Neuronal stem cell (in vitro differentiated cells): ENCODE results near the gene NCL.

Experiments used
- DNase-seq: peaks from one replicate; pipeline ENCODE4 v3.0.0-alpha.2; 2013; ENCODE audit warnings: low spot score
- H2AFZ ChIP-seq: one replicate; pipeline ENCODE4 v1.6.1; 2013; ENCODE audit warnings: mild to moderate bottlenecking, low read length, inconsistent platforms
- H2AK5ac ChIP-seq: 2 replicates; pipeline ENCODE4 v1.6.1; 2013; ENCODE audit warnings: low read depth, mild to moderate bottlenecking, inconsistent platforms, low read length, moderate library complexity, mixed read lengths
- H2BK120ac ChIP-seq: 2 replicates; pipeline ENCODE4 v1.6.1; 2013; ENCODE audit warnings: low read depth, mild to moderate bottlenecking, inconsistent platforms, low read length, moderate library complexity, mixed read lengths
- H2BK12ac ChIP-seq: one replicate; pipeline ENCODE4 v1.6.1; 2013; ENCODE audit warnings: low read length, inconsistent platforms
- H2BK15ac ChIP-seq: 2 replicates; pipeline ENCODE4 v1.6.1; 2013; ENCODE audit warnings: mild to moderate bottlenecking, low read length, inconsistent platforms, mixed read lengths
- H2BK5ac ChIP-seq: one replicate; pipeline ENCODE4 v1.6.1; 2013; ENCODE audit warnings: inconsistent platforms, mild to moderate bottlenecking, low read length, moderate library complexity
- H3K14ac ChIP-seq: one replicate; pipeline ENCODE4 v1.6.1; 2013; ENCODE audit warnings: low read length, inconsistent platforms
- H3K18ac ChIP-seq: 2 replicates; pipeline ENCODE4 v1.6.1; 2013; ENCODE audit warnings: low read length, inconsistent platforms
- H3K23ac ChIP-seq: 2 replicates; pipeline ENCODE4 v1.6.1; 2013; ENCODE audit warnings: low read depth, mild to moderate bottlenecking, mixed read lengths, low read length, inconsistent platforms; ENCODE audit not compliant: poor library complexity
- H3K27ac ChIP-seq: replicated peaks from 3 replicates; pipeline ENCODE4 v1.5.1; 2013; ENCODE audit warnings: low read length, inconsistent platforms
- H3K27me3 ChIP-seq, 3 experiments: 2 replicates each; pipeline ENCODE4 v1.6.1; 2013; ENCODE audit warnings: low read length in 3 of 3, mild to moderate bottlenecking in 2 of 3, inconsistent platforms in 1 of 3, low read depth in 1 of 3, mixed read lengths in 1 of 3, moderate library complexity in 1 of 3; ENCODE audit not compliant: control insufficient read depth in 3 of 3, insufficient read depth in 3 of 3
- H3K36me3 ChIP-seq, 2 donors: replicated peaks in 1 of 2; 2 replicates each; pipeline ENCODE4 v1.6.1; 2013; ENCODE audit warnings: low read length in 2 of 2; ENCODE audit not compliant: control insufficient read depth in 2 of 2, insufficient read depth in 2 of 2
- H3K4ac ChIP-seq: 2 replicates; pipeline ENCODE4 v1.6.1; 2013; ENCODE audit warnings: inconsistent platforms, mild to moderate bottlenecking, low read length, moderate library complexity
- H3K4me1 ChIP-seq, 2 donors: 1 replicate in 1 of 2; 2 replicates in 1 of 2; pipeline ENCODE4 v1.6.1; 2013; ENCODE audit warnings: low read length in 2 of 2, low read depth in 1 of 2; ENCODE audit not compliant: control insufficient read depth in 2 of 2, insufficient read depth in 1 of 2
- H3K4me2 ChIP-seq: one replicate; pipeline ENCODE4 v1.6.1; 2013; ENCODE audit warnings: mild to moderate bottlenecking, low read length, inconsistent platforms; ENCODE audit not compliant: insufficient read depth, poor library complexity, severe bottlenecking
- H3K4me3 ChIP-seq, 2 donors: 2 replicates each; pipeline ENCODE4 v1.5.1; 2013; ENCODE audit warnings: low read length in 2 of 2, mild to moderate bottlenecking in 2 of 2, inconsistent platforms in 1 of 2, moderate library complexity in 1 of 2
- H3K79me1 ChIP-seq: one replicate; pipeline ENCODE4 v1.6.1; 2013; ENCODE audit warnings: low read depth, mild to moderate bottlenecking, inconsistent platforms, low read length, moderate library complexity
- H3K9ac ChIP-seq: one replicate; pipeline ENCODE4 v1.6.1; 2013; ENCODE audit warnings: mild to moderate bottlenecking, low read depth, low read length, inconsistent platforms; ENCODE audit not compliant: poor library complexity
- H3K9me3 ChIP-seq, 2 donors: replicated peaks in 1 of 2; 2 replicates each; pipeline versions ENCODE3 to v1.6.1; 2013; ENCODE audit warnings: low read length in 2 of 2, mild to moderate bottlenecking in 2 of 2, inconsistent platforms in 1 of 2, low read depth in 1 of 2, mixed read lengths in 1 of 2, moderate library complexity in 1 of 2; ENCODE audit not compliant: control insufficient read depth in 2 of 2, insufficient read depth in 1 of 2
- H4K8ac ChIP-seq: one replicate; pipeline ENCODE4 v1.6.1; 2013; ENCODE audit warnings: low read depth, mild to moderate bottlenecking, inconsistent platforms, low read length, moderate library complexity
- H4K91ac ChIP-seq: one replicate; pipeline ENCODE4 v1.6.1; 2013; ENCODE audit warnings: low read length, low read depth, mild to moderate bottlenecking, inconsistent platforms; ENCODE audit not compliant: poor library complexity
- WGBS, 2 donors: extraction: QIAGEN DNeasy Blood & Tissue Kit; methylation state at CpG; one replicate each; pipeline ENCODE4 v1.1.7; 2013; ENCODE audit warnings: missing lambda C conversion rate in 2 of 2, mixed read lengths in 1 of 2; ENCODE audit not compliant: insufficient read length in 2 of 2, insufficient replicate concordance in 1 of 2; ENCODE audit errors: extremely low coverage in 2 of 2; 5-methylcytosine and 5-hydroxymethylcytosine counted together

The NCL gene

DNA sequence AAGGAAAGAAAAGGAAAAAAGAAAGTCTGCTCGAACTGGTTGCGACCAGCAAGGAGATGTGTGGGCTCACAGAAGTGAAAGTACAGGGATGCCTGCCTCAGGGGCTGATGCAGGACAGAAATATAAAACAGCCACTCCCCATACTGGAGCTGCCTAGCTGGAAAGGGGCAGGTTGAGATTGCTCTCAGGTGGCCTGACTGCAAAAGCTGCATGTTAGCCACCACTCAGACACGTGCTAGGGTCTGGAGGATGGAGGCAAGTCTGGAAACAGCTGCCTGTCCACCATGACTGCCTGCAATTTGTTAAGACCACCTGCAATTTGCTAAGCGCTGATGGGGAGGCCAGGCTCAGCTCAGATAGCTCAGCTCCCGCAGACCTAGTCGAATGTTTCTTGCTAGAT lies 50.8 kb downstream of the NCL start:
- Histone ChIP-seq H2BK5ac (no peak overlapping the region), H3K4me1 (peaks cover 2 to 5% of the 10 kb centered on the region in 2 donors), H3K27ac (no peak overlapping the region), H2AK5ac (no peak overlapping the region), H4K8ac (no peak overlapping the region), H3K18ac (no peak overlapping the region), H3K9ac (no peak overlapping the region), H3K14ac (no peak overlapping the region), H3K36me3 (no peaks in the 10 kb centered on the region), H3K4me2 (no peak overlapping the region), H3K9me3 (peaks cover 7 to 22% of the 10 kb centered on the region in 2 donors), H2AFZ (peak overlapping the region; percentile 77), H2BK120ac (no peak overlapping the region), H3K4ac (no peak overlapping the region), H3K79me1 (no peaks in the 10 kb centered on the region), H3K23ac (no peak overlapping the region), H2BK12ac (no peak overlapping the region), H2BK15ac (no peak overlapping the region), H4K91ac (no peak overlapping the region), H3K4me3 (no peak overlapping the region), H3K27me3 (peaks cover 0 to 7% (median 0%) of the 10 kb centered on the region in 3 experiments)
- WGBS, 2 donors, result no CpG with 5 or more reads among the region's 6 CpGs
- DNase-seq, result no peak

DNA sequence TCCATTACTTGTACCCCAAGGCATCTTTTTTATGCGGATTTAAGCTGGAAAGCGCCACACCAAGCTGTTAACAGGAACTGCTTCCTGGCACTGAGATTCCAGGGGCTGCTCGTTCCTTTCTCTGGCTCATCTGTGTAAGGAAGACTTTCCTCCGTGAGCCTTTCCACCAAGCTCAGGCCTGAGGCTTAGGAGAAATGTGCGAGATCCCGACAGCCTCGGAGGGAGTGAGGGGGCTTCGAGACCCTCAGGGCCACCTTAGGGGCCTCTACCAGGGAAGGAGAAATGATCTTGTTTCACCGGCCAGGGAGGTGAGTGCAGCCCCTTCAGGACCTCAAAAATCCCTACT lies 51.7 kb downstream of the NCL start:
- no peak overlapping the region for H2BK12ac ChIP-seq
- peak overlapping the region in 1 of 2 donors; percentile 53 for H3K4me3 ChIP-seq
- H3K36me3 ChIP-seq, result no peaks in the 10 kb centered on the region
- no peak for DNase-seq
- H3K79me1 ChIP-seq, result no peaks in the 10 kb centered on the region
- H2AK5ac ChIP-seq, result no peak overlapping the region
- peak overlapping the region; percentile 37 for H3K9ac ChIP-seq
- H3K27ac ChIP-seq, result no peak overlapping the region
- H3K18ac ChIP-seq, result no peak overlapping the region
- no peak overlapping the region for H4K91ac ChIP-seq
- H3K4me1 ChIP-seq, result peaks cover 2 to 5% of the 10 kb centered on the region in 2 donors
- WGBS, 2 donors, result no CpG with 5 or more reads among the region's 9 CpGs
- no peak overlapping the region for H3K4me2 ChIP-seq
- H3K14ac ChIP-seq, result no peak overlapping the region
- H2BK120ac ChIP-seq, result no peak overlapping the region
- H2BK5ac ChIP-seq, result no peak overlapping the region
- H2BK15ac ChIP-seq, result no peak overlapping the region
- peak overlapping the region; percentile 98 for H2AFZ ChIP-seq
- H4K8ac ChIP-seq, result no peak overlapping the region
- H3K4ac ChIP-seq, result no peak overlapping the region
- H3K9me3 ChIP-seq, result peaks cover 7 to 22% of the 10 kb centered on the region in 2 donors
- peaks cover 0 to 7% (median 0%) of the 10 kb centered on the region in 3 experiments for H3K27me3 ChIP-seq
- no peak overlapping the region for H3K23ac ChIP-seq

DNA sequence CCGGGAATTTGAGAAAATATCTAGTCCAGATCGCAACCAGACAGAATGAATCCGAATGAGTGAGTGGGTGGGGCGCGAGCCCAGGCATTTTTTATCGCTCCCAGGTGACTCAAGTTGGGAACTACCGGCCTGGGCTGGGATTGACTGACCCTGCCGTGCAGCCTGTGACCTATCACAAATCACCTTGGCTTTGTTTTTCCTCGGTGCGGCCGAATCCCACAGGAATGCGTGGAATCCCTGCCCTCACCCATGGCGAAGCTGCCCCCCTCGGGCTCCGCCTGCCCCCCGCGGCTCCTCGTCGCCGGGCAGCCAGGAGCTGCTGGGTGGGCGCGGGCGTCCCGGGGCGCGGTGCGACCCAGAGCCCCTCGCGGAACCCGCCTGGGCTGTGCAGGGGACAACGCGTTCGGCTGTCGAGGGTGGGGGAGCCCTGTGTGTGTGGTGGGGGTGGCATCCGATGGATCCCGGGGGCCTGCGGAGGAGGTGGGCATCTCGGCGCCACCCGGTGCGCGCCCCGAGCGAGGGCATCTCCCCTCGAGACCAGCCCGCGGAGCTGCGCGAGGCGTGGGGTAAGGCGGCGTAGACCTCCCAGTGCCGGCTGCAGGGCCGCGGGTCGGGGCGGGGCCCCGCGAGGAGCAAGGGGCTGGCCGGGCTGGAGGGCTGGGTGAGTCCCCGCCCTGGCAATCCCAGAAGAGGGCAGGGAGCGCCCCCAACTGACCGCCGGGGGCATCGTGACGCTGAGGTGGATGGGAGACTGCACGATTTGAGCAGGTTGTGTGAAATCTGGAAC lies 52.3 kb downstream of the NCL start:
- peak overlapping the region; percentile 41 for H2AK5ac ChIP-seq
- H2BK120ac ChIP-seq, result peak overlapping the region; percentile 93
- no peak overlapping the region for H2BK15ac ChIP-seq
- no peak overlapping the region for H2BK12ac ChIP-seq
- peaks cover 7 to 22% of the 10 kb centered on the region in 2 donors for H3K9me3 ChIP-seq
- H3K4me1 ChIP-seq, result peaks cover 2 to 5% of the 10 kb centered on the region in 2 donors
- H4K8ac ChIP-seq, result no peak overlapping the region
- peak overlapping the region; percentile 97 for H3K18ac ChIP-seq
- H3K4me2 ChIP-seq, result peak overlapping the region; percentile 94
- WGBS, 2 donors, result no CpG with 5 or more reads among the region's 67 CpGs
- peak overlapping the region; percentile 29 for H3K4ac ChIP-seq
- H3K27ac ChIP-seq, result no peak overlapping the region
- H3K9ac ChIP-seq, result peak overlapping the region; percentile 95
- H2BK5ac ChIP-seq, result no peak overlapping the region
- peak overlapping the region; percentile 67 for H4K91ac ChIP-seq
- peak overlapping the region; percentile 53 to 80 for H3K4me3 ChIP-seq
- H3K36me3 ChIP-seq, result no peaks in the 10 kb centered on the region
- peak; percentile 83 for DNase-seq
- H3K27me3 ChIP-seq, result peaks cover 0 to 7% (median 0%) of the 10 kb centered on the region in 3 experiments
- peak overlapping the region; percentile 98 for H2AFZ ChIP-seq
- peak overlapping the region; percentile 86 for H3K14ac ChIP-seq
- H3K79me1 ChIP-seq, result no peaks in the 10 kb centered on the region
- peak overlapping the region; percentile 82 for H3K23ac ChIP-seq

DNA sequence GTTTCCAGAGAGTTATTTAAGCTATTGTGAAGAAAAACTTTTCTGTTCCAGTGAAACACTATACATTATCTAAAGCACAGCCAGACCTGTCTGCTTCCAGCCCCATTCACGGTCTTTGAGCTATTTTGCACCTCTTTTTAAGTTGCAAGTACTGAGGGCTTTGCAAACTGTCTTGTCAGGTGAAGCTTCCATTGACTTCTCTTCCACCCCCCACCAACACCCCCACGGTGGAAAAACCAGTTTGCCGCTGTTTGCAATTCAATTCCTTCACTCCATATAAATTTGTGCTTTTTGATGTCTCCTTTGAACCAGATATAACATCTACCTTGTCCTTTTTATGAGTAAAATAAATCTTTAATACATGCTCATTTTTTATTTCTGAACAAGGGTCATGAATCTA lies 53.0 kb downstream of the NCL start:
- WGBS, 2 donors, result no CpG with 5 or more reads among the region's 3 CpGs
- H3K9me3 ChIP-seq, result peaks cover 7 to 22% of the 10 kb centered on the region in 2 donors
- no peak overlapping the region for H2BK15ac ChIP-seq
- no peak overlapping the region for H3K23ac ChIP-seq
- H3K18ac ChIP-seq, result no peak overlapping the region
- no peak overlapping the region for H2BK5ac ChIP-seq
- H3K79me1 ChIP-seq, result no peaks in the 10 kb centered on the region
- H3K27ac ChIP-seq, result no peak overlapping the region
- H3K4me2 ChIP-seq, result no peak overlapping the region
- H4K8ac ChIP-seq, result no peak overlapping the region
- no peak overlapping the region for H2AK5ac ChIP-seq
- no peak overlapping the region for H3K4me3 ChIP-seq
- no peak overlapping the region for H4K91ac ChIP-seq
- H3K27me3 ChIP-seq, result peaks cover 0 to 7% (median 0%) of the 10 kb centered on the region in 3 experiments
- H3K4me1 ChIP-seq, result peaks cover 2 to 5% of the 10 kb centered on the region in 2 donors
- H3K4ac ChIP-seq, result no peak overlapping the region
- H3K36me3 ChIP-seq, result no peaks in the 10 kb centered on the region
- H2BK120ac ChIP-seq, result no peak overlapping the region
- no peak overlapping the region for H3K14ac ChIP-seq
- no peak overlapping the region for H2AFZ ChIP-seq
- DNase-seq, result no peak
- no peak overlapping the region for H2BK12ac ChIP-seq
- H3K9ac ChIP-seq, result no peak overlapping the region
